Measurements from ENCODE around the gene DDX1. TPM values are rescaled to one million over a fixed set of nuclear protein-coding genes. Genes with fewer than 3 reads are reported as not detected.

The DDX1 gene
- total and polyA plus RNA-seq, 2 donors (not counting 1 experiment from before 2014, with no cell fraction given) = 54.3 to 176 TPM

- Histone ChIP-seq H3K79me2 (ENCODE audit: control insufficient read depth, insufficient read depth, low read length) (no peaks in the 10 kb centered on the region), H3K9ac (ENCODE audit: insufficient read depth, low read length) (no peak overlapping the region), H3K4me3 (replicated peaks in 1 of 4; ENCODE audit: control extremely low read depth in 1 of 4, insufficient read depth in 1 of 4, low read depth in 3 of 4, low read length in 4 of 4) (no peak overlapping the region), H3K9me3 (ENCODE audit: control insufficient read depth, insufficient read depth, low read depth, low read length) (no peaks in the 10 kb centered on the region), H3K4me2 (ENCODE audit: extremely low read depth, insufficient read depth, low read length) (no peak overlapping the region), H3K27ac (ENCODE audit: insufficient read depth, low read length) (no peak overlapping the region), H3K27me3 (ENCODE audit: control insufficient read depth, insufficient read depth, low read length) (no peaks in the 10 kb centered on the region), H3K36me3 (ENCODE audit: control insufficient read depth, insufficient read depth, low read length) (no peaks in the 10 kb centered on the region), H2AFZ (ENCODE audit: low read length) (no peak overlapping the region), H4K20me1 (ENCODE audit: control insufficient read depth, extremely low read depth, insufficient read depth, low read length) (no peaks in the 10 kb centered on the region), H3K4me1 (ENCODE audit: control insufficient read depth, extremely low read depth, insufficient read depth, low read length) (no peaks in the 10 kb centered on the region)
- no peak for TF ChIP-seq EZH2 (IDR thresholded peaks at IDR 0.05; ENCODE audit: low read length, missing control alignments)
- TF ChIP-seq CTCF (conservative IDR thresholded peaks at IDR 0.05 in 1 of 2, IDR thresholded peaks at IDR 0.05 in 1 of 2; ENCODE audit: low read depth in 1 of 2, low read length in 2 of 2) = no peak
- no peak for DNase-seq (ENCODE audit: low read depth in 2 of 2)
Measured at GRCh38 chr2:15568874-15569273, 22.8 kb upstream of the DDX1 start.

GRCh38 chr2:15570104-15570503 is 21.6 kb upstream of the DDX1 start:
- Histone ChIP-seq H3K79me2 (ENCODE audit: control insufficient read depth, insufficient read depth, low read length) (no peaks in the 10 kb centered on the region), H3K27ac (ENCODE audit: insufficient read depth, low read length) (no peak overlapping the region), H3K9me3 (ENCODE audit: control insufficient read depth, insufficient read depth, low read depth, low read length) (no peaks in the 10 kb centered on the region), H2AFZ (ENCODE audit: low read length) (no peak overlapping the region), H3K4me1 (ENCODE audit: control insufficient read depth, extremely low read depth, insufficient read depth, low read length) (no peaks in the 10 kb centered on the region), H3K9ac (ENCODE audit: insufficient read depth, low read length) (no peak overlapping the region), H4K20me1 (ENCODE audit: control insufficient read depth, extremely low read depth, insufficient read depth, low read length) (no peaks in the 10 kb centered on the region), H3K36me3 (ENCODE audit: control insufficient read depth, insufficient read depth, low read length) (no peaks in the 10 kb centered on the region), H3K27me3 (ENCODE audit: control insufficient read depth, insufficient read depth, low read length) (no peaks in the 10 kb centered on the region), H3K4me2 (ENCODE audit: extremely low read depth, insufficient read depth, low read length) (no peak overlapping the region), H3K4me3 (replicated peaks in 1 of 4; ENCODE audit: control extremely low read depth in 1 of 4, insufficient read depth in 1 of 4, low read depth in 3 of 4, low read length in 4 of 4) (no peak overlapping the region)
- no peak for TF ChIP-seq EZH2 (IDR thresholded peaks at IDR 0.05; ENCODE audit: low read length, missing control alignments)
- no peak for TF ChIP-seq CTCF (conservative IDR thresholded peaks at IDR 0.05 in 1 of 2, IDR thresholded peaks at IDR 0.05 in 1 of 2; ENCODE audit: low read depth in 1 of 2, low read length in 2 of 2)
- DNase-seq (ENCODE audit: low read depth in 2 of 2) = no peak

- H3K9ac ChIP-seq (ENCODE audit: insufficient read depth, low read length) = no peak overlapping the region
- H2AFZ ChIP-seq (ENCODE audit: low read length) = no peak overlapping the region
- H4K20me1 ChIP-seq (ENCODE audit: control insufficient read depth, extremely low read depth, insufficient read depth, low read length) = no peaks in the 10 kb centered on the region
- H3K27me3 ChIP-seq (ENCODE audit: control insufficient read depth, insufficient read depth, low read length) = no peaks in the 10 kb centered on the region
- no peaks in the 10 kb centered on the region for H3K36me3 ChIP-seq (ENCODE audit: control insufficient read depth, insufficient read depth, low read length)
- no peak for DNase-seq (ENCODE audit: low read depth in 2 of 2)
- H3K4me1 ChIP-seq (ENCODE audit: control insufficient read depth, extremely low read depth, insufficient read depth, low read length) = no peaks in the 10 kb centered on the region
- no peak overlapping the region for H3K4me2 ChIP-seq (ENCODE audit: extremely low read depth, insufficient read depth, low read length)
- H3K4me3 ChIP-seq (replicated peaks in 1 of 4; ENCODE audit: control extremely low read depth in 1 of 4, insufficient read depth in 1 of 4, low read depth in 3 of 4, low read length in 4 of 4) = no peak overlapping the region
- TF ChIP-seq EZH2 (IDR thresholded peaks at IDR 0.05; ENCODE audit: low read length, missing control alignments) (no peak), CTCF (conservative IDR thresholded peaks at IDR 0.05 in 1 of 2, IDR thresholded peaks at IDR 0.05 in 1 of 2; ENCODE audit: low read depth in 1 of 2, low read length in 2 of 2) (no peak)
- no peaks in the 10 kb centered on the region for H3K79me2 ChIP-seq (ENCODE audit: control insufficient read depth, insufficient read depth, low read length)
- H3K27ac ChIP-seq (ENCODE audit: insufficient read depth, low read length) = no peak overlapping the region
- H3K9me3 ChIP-seq (ENCODE audit: control insufficient read depth, insufficient read depth, low read depth, low read length) = no peaks in the 10 kb centered on the region
Measured at GRCh38 chr2:15571729-15572128, 19.9 kb upstream of the DDX1 start.
